ENCODE results near the gene FBXO36. TPM values are rescaled to one million over a fixed set of nuclear protein-coding genes. Genes with fewer than 3 reads are reported as not detected.
A peak's percentile ranks its signal among the peaks of the same experiment; 100 is the strongest.

Gene FBXO36
- total RNA-seq, 1 experiment from 2014 or later = 3.0 TPM

GRCh38 chr2:229882583-229882982 is 39.7 kb upstream of the FBXO36 start:
- H2BK120ac ChIP-seq (ENCODE audit: low read depth, low read length, poor library complexity, severe bottlenecking) = peak overlapping the region; percentile 61
- H3K14ac ChIP-seq (ENCODE audit: insufficient read depth, low read length) = no peak overlapping the region
- no peak overlapping the region for H3T11ph ChIP-seq (ENCODE audit: low read length)
- no peak overlapping the region for H2AK5ac ChIP-seq (ENCODE audit: insufficient read length, low read length)
- H3K4me1 ChIP-seq (ENCODE audit: insufficient read depth, low read length) = no peaks in the 10 kb centered on the region
- no peak overlapping the region for H3K23ac ChIP-seq (ENCODE audit: insufficient read length, low read depth, low read length)
- WGBS (ENCODE audit: extremely low coverage, insufficient read length, low lambda C conversion rate) = no CpG with 5 or more reads among the region's 2 CpGs
- no peak overlapping the region for H4K5ac ChIP-seq (ENCODE audit: insufficient read length, low read depth, low read length)
- no peak overlapping the region for H4K91ac ChIP-seq (ENCODE audit: insufficient read length, low read depth, low read length)
- no peak overlapping the region for H2AFZ ChIP-seq (ENCODE audit: low read length)
- no peak overlapping the region for H3K18ac ChIP-seq (ENCODE audit: insufficient read length, low read depth, low read length)
- H3K27me3 Mint-ChIP-seq (ENCODE audit: low read depth) = no peaks in the 10 kb centered on the region
- no peak for TF ChIP-seq CTCF (conservative IDR thresholded peaks at IDR 0.05)
- peak overlapping the region in 1 of 3 experiments; percentile 70; a peak in 1 of 7 replicates for H3K27ac Mint-ChIP-seq
- no peak overlapping the region for H3K9ac ChIP-seq (ENCODE audit: extremely low read depth, insufficient read length, low read length)
- H3K79me2 ChIP-seq (ENCODE audit: insufficient read depth, low read length) = peaks cover 4% of the 10 kb centered on the region; the same call in 1 of the 2 replicates
- no peak overlapping the region for H2BK5ac ChIP-seq (ENCODE audit: insufficient read length, low read length)
- H3K27me3 ChIP-seq (ENCODE audit: insufficient read depth, low read length) = no peaks in the 10 kb centered on the region
- H4K8ac ChIP-seq (replicated peaks; ENCODE audit: insufficient read length, low read depth, low read length) = no peak overlapping the region
- H3K4me3 Mint-ChIP-seq = no peak overlapping the region
- peaks cover 12 to 24% (median 21%) of the 10 kb centered on the region in 3 experiments for H3K36me3 Mint-ChIP-seq (ENCODE audit: insufficient read depth in 1 of 3, low read depth in 3 of 3)
- no peak for DNase-seq
- H3K4me2 ChIP-seq (ENCODE audit: insufficient read depth, insufficient read length, low read length) = no peak overlapping the region
- peaks cover 7 to 11% of the 10 kb centered on the region in 2 experiments; a peak in 3 of 4 replicates for H3K4me1 Mint-ChIP-seq
- no peaks in the 10 kb centered on the region for H3K23me2 ChIP-seq (ENCODE audit: insufficient read length, low read depth, low read length, poor library complexity, severe bottlenecking)
- no peak overlapping the region for H3K4ac ChIP-seq (ENCODE audit: low read depth, low read length)
- no peak overlapping the region for H2BK20ac ChIP-seq (ENCODE audit: low read depth, low read length, poor library complexity, severe bottlenecking)
- H3K56ac ChIP-seq (ENCODE audit: insufficient read length, low read depth, low read length) = no peak overlapping the region
- no peaks in the 10 kb centered on the region for H4K20me1 ChIP-seq (ENCODE audit: control insufficient read depth, insufficient read depth, insufficient read length)
- no peak overlapping the region for H2BK12ac ChIP-seq (ENCODE audit: insufficient read length, low read depth, low read length)
- H3K9me3 Mint-ChIP-seq = no peaks in the 10 kb centered on the region
- no peak overlapping the region for H2BK15ac ChIP-seq (ENCODE audit: low read depth, low read length)
- H3K79me1 ChIP-seq (ENCODE audit: insufficient read depth, low read depth, low read length, poor library complexity, severe bottlenecking) = peaks cover 3% of the 10 kb centered on the region
- H3K27ac ChIP-seq (ENCODE audit: insufficient read length, low read depth, low read length) = no peak overlapping the region
- H3K9me3 ChIP-seq (ENCODE audit: control insufficient read depth, low read depth, low read length) = no peaks in the 10 kb centered on the region

Data from H9 (cell line).